IPS DF 19.7 (cell line): Measurements from ENCODE around the gene C2orf76.
"Not testable (repeated sequence)": the region's sequence is repeated elsewhere in the genome, so short reads cannot be mapped to it uniquely, and the experiment has no call there.

Experiments used
- DNase-seq: peaks from one replicate; pipeline ENCODE4 v3.0.0-alpha.2; 2013; ENCODE audit warnings: low read depth, low spot score

C2orf76 gene

DNA sequence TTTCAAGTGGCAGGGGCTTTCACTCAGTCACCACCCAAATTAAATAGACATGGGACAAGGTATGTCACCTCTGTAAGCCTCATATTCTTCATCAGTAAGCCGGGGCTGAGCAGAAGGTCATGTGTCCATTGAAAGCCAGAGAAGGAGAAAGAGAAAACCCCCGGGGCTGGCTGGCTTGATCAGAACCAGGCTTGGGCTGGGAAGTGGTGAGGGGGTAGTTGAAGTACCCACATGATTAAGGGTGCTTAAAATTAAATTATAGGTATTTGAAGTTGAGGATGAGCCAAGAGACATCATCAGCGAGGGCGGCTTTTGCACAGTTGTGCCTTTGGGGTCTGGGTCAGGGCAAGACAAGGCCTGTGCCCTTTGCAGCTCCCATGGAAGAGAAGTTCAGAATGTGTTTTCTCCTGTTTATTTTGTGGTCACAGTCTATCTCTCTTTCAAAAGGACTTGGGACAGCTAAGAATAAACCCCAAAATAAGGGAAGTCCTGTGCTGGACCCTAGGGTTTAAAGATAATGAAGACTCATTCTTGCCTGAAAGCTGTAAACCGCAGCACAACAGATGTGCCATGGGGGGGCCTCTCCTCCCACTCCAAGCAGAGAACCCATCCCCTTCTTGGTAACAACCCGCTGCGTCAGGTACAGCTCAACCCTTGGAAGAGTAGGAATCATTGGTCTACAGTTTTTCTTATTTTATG, 10.8 kb upstream of the C2orf76 start:
- DNase-seq, result no peak

- DNase-seq, result no peak
Observed at GRCh38 chr2:119376810-119377209, 10.2 kb upstream of the C2orf76 start.

DNA sequence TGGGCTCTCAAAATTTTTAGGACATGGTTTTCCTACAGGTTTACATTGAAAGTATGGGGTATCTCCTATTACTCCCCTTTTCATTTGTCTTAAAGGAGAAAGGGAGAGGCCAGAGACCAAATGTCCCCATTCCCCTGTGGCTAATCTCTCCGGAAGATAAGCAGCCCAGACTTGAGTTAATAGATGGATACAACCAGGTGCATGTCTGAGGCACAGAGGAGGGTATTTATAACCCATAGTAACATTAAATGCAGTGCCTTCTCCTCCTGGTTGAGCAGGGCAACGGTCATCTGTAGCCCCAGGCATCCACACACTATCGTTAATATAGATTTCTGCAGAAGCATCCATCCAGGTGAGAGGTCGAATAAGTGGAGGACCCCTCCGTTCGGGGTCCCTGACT, 9.8 kb upstream of the C2orf76 start:
- not testable (repeated sequence) for DNase-seq

- DNase-seq, result not testable (repeated sequence)
Observed at GRCh38 chr2:119373907-119374745, 7.5 kb upstream of the C2orf76 start.

DNA sequence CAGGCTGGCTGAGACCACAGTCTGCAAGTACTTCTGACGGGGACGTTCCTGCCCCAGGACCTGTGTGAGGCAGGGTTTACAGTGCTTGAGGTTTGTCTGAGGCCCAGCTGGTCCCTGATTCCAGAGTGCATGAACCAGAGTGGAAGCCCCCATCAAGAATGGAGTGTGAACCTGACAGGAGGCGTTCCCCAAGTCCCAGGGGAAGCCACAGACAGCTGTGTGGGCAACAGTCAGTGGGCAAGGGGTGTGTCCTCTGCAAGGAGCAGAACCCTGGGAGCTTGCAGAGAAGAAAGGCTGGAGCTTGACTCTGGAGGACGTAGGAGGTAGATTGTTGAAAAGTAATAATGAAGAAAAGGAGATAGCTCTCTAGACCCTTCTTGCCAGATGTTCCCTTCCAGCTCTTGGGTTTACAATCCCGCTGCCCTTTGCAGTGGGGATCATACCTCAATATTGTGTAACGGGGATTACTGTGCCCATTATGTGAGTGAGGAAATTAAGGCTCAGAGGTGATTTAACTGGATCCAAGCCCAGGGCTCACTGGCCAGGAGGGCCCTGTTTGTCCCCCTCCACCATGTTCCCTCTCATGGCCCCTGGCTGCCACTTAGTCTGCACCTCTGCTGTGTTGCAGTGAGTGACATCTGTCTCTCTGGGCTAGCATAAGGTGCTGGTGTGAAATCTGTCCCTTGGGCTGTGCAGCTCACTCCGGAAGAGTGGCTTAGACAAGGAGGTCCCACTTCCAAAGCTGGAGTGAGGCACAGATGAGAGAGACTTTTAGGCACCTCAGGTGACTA, 6.3 kb upstream of the C2orf76 start:
- no peak for DNase-seq

- DNase-seq, result no peak
Observed at GRCh38 chr2:119371111-119371510, 4.5 kb upstream of the C2orf76 start.

- no peak for DNase-seq
Observed at GRCh38 chr2:119369845-119370244, 3.2 kb upstream of the C2orf76 start.

DNA sequence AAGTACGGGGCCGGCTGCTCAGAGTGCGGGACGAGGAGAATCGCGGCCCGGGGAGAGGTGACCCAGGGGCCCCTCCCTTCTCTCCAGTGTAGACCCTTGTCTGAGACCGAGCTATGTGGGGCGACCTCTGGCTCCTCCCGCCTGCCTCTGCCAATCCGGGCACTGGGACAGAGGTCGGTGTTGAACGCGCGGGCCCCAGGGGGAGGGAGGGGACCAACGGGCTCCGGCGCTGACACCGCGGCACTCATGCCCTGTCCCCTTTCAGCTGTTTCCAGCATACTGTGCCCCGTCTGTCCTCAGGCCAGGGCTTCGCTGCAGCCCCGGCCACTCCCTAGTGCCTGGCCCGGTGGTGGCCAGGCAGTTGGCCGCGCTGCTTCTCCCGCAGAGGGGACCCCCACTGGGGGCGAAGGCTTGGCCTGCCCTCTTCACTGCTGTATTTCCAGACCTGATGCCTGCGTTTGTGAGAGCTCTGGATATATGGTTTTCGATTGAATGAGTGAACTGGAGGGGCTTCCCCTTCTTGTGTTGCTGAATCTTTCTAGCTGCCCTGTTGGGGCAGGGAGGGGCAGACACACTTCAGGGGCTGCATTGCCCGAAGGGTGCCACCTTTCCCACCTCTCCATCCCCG, 952 bp upstream of the C2orf76 start:
- no peak for DNase-seq

DNA sequence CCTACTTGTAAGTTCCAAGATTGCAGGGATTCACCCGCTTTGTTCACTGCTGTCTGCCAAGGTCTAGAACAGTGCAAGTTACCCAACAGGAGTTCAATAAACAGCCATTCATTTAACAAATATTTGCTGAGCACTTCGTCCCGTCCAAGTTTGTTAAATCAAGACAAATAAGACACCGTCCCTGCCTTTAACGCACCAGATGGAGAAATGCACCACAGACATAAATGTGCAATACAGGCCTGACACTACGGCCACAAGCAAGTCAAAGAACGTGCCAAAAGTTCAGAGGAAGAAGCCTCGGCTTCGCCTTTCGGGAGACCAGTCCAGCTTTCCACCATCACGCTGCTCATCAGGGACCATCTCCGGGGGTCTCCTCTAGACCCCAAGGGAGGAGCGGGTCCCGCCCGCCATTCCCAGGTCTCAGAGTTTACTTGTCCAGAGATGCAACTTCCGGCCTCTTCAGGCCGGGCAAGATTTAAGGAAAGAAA, 429 bp downstream of the C2orf76 start:
- no peak for DNase-seq

DNA sequence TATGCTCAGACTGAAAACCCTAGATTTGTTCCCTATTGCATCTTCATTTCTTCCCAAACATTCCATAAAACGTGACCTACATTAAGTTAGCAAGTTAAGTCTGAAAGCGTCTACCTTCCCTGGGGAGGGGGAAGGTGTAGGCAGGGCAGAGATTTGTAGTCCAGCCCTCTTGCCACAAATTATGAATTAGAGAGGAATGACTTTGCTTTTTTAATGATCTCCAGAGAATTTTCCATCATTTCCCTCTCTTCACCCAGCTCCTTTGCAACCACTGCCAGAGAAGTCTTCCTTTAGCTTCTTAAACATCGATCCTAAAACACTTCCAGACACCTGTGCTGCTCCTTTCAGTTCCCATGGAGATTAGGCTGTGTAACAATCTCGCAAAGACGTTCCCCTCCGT, 1.2 kb downstream of the C2orf76 start:
- no peak for DNase-seq

DNA sequence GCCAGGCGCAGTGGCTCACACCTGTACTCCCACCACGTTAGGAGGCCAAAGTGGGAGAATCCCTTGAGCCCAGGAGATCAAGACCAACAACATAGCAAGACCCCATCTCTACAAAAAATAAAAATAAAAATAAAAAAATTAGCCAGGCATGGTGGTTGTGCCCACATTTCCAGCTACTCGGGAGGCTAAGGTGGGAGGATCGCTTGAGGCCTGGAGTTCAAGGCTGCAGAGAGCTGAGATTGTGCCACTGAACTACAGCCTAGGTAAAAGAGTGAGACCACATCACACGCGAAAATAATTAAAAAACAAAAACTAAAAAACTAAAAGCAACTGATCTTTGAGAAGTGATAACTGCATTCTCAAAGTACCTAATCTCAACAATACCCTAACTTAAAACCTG, 1.8 kb downstream of the C2orf76 start:
- no peak for DNase-seq

- no peak for DNase-seq
Observed at GRCh38 chr2:119360423-119360966, 6.1 kb downstream of the C2orf76 start.

DNA sequence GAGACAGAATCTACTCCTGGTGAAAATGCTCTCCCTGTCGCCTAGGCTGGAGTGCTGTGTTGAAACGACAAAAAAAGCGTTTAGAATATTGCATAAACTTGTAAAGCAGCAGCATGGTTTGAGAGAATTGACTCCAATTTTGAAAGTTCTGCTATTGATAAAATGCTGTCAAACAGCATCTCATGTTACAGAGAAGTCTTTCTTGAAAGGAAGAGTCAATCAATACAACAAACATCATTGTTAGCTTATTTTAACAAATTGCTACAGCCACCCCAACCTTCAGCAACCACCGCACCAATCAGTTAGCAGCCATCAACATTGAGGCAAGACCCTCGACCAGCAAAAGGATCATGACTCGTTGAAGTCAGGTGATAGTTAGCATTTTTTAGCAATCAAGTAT, 6.9 kb downstream of the C2orf76 start:
- DNase-seq, result no peak

DNA sequence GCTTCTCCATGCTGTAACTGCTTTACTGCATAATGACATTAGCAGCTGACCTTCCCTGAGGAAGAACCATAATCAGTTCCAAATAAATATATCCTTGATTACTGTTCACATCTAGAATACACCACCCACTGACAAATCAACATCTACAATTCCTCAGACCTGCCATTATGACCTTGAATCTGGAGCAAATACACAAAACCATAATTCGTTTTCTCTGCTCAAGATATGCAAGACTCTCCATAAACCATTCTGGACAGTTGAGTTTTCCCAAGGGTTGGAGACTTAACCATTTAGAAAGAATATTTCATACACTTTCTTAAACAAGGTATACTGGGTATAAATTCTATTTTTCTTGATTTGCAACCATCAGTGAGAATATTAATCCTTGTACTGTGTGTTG, 11.8 kb downstream of the C2orf76 start:
- no peak for DNase-seq

GRCh38 chr2:119352357-119352756, 14.3 kb downstream of the C2orf76 start:
- DNase-seq, result no peak

- DNase-seq, result no peak
Observed at GRCh38 chr2:119350311-119350998, 16.2 kb downstream of the C2orf76 start.

GRCh38 chr2:119349289-119349688, 17.3 kb downstream of the C2orf76 start:
- DNase-seq, result no peak

- no peak for DNase-seq
Observed at GRCh38 chr2:119341684-119342083, 24.9 kb downstream of the C2orf76 start.

DNA sequence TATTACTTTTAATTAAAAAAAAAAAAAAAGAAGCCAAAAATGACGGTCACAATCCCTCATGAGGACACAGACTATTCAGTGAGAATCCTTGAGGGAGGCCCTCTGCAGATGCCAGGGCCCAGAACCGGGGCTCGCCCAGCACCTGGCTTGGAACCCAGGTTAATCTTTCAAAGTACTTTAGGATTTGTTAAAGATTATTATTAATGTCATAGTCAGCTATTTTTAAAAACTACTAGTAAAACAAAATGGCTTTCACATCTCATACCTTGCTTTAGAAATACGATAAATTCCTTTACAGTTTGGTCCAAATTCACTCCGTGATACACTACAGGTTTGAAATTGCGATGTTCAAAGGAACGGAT, 27.1 kb downstream of the C2orf76 start:
- no peak for DNase-seq

- DNase-seq, result no peak
Observed at GRCh38 chr2:119338826-119339561, 27.6 kb downstream of the C2orf76 start.
